Keratinocyte (primary cell): ENCODE results near the gene NOD1. TPM values are rescaled to one million over a fixed set of nuclear protein-coding genes. Genes with fewer than 3 reads are reported as not detected.

Experiments used
- DNase-seq: peaks from one replicate; pipeline ENCODE4 v3.0.0-alpha.2; 2011; ENCODE audit warnings: low read depth, missing footprints, low spot score
- FAIRE-seq: peaks from 2 replicates; lab custom pipeline; 2011; peaks lifted over from hg19 to GRCh38; lab: Jason Lieb, UNC
- H2AFZ ChIP-seq: 2 replicates; pipeline ENCODE4 v1.6.0; 2012; ENCODE audit warnings: low read length, control low read depth, inconsistent platforms; ENCODE audit not compliant: control insufficient read depth
- H3K27ac ChIP-seq: 2 replicates; pipeline ENCODE4 v1.5.1; 2011; ENCODE audit warnings: low read length; ENCODE audit not compliant: control insufficient read depth, insufficient read depth
- H3K27me3 ChIP-seq: 3 replicates; pipeline ENCODE4 v1.6.0; 2011; ENCODE audit warnings: low read length; ENCODE audit not compliant: control insufficient read depth, insufficient read depth; ENCODE audit errors: extremely low read depth
- H3K36me3 ChIP-seq, 2 experiments: 2 replicates in 1 of 2; 3 replicates in 1 of 2; pipeline ENCODE4 v1.5.1; 2011; ENCODE audit warnings: low read length in 2 of 2, mild to moderate bottlenecking in 1 of 2; ENCODE audit not compliant: control insufficient read depth in 2 of 2, insufficient read depth in 2 of 2; ENCODE audit errors: extremely low read depth in 1 of 2
- H3K4me1 ChIP-seq: 3 replicates; pipeline ENCODE4 v1.5.1; 2011; ENCODE audit warnings: low read length; ENCODE audit not compliant: control insufficient read depth, insufficient read depth; ENCODE audit errors: extremely low read depth
- H3K4me2 ChIP-seq: 3 replicates; pipeline ENCODE4 v1.6.0; 2011; ENCODE audit warnings: low read depth, low read length; ENCODE audit not compliant: control insufficient read depth, insufficient read depth; ENCODE audit errors: extremely low read depth
- H3K4me3 ChIP-seq, 3 experiments: fragments of 200-600 bp in 1 of 3; sonication (generic) in 1 of 3; 2 replicates in 2 of 3; 3 replicates in 1 of 3; pipeline ENCODE4 v1.5.1; 2011 to 2016; ENCODE audit warnings: low read length in 3 of 3, mild to moderate bottlenecking in 3 of 3, control low read depth in 2 of 3, inconsistent platforms in 1 of 3, low read depth in 1 of 3, mixed read lengths in 1 of 3, mixed run types in 1 of 3, moderate library complexity in 1 of 3; ENCODE audit not compliant: control insufficient read depth in 2 of 3, insufficient read depth in 2 of 3; ENCODE audit errors: extremely low read depth in 1 of 3
- H3K79me2 ChIP-seq: 2 replicates; pipeline ENCODE4 v1.6.0; 2012; ENCODE audit warnings: low read length; ENCODE audit not compliant: control insufficient read depth, insufficient read depth
- H3K9ac ChIP-seq: 3 replicates; pipeline ENCODE4 v1.6.0; 2011; ENCODE audit warnings: low read length; ENCODE audit not compliant: control insufficient read depth, insufficient read depth; ENCODE audit errors: extremely low read depth
- H3K9me1 ChIP-seq: 3 replicates; pipeline ENCODE4 v1.6.0; 2011; ENCODE audit warnings: low read length; ENCODE audit not compliant: control insufficient read depth, insufficient read depth; ENCODE audit errors: extremely low read depth
- H3K9me3 ChIP-seq: 2 replicates; pipeline ENCODE4 v1.5.1; 2012; ENCODE audit warnings: low read depth, low read length; ENCODE audit not compliant: control insufficient read depth
- H4K20me1 ChIP-seq: 3 replicates; pipeline ENCODE4 v1.6.0; 2011; ENCODE audit warnings: low read length; ENCODE audit not compliant: control insufficient read depth, insufficient read depth; ENCODE audit errors: extremely low read depth
- CTCF ChIP-seq, 3 experiments: IDR thresholded peaks in 1 of 3; conservative IDR thresholded peaks in 1 of 3; optimal IDR thresholded peaks in 1 of 3; 2 replicates in 2 of 3; 3 replicates in 1 of 3; pipeline versions ENCODE3 to v1.5.1; 2011; ENCODE audit warnings: low read length in 3 of 3, mild to moderate bottlenecking in 3 of 3, moderate library complexity in 2 of 3, control low read depth in 1 of 3, inconsistent platforms in 1 of 3; ENCODE audit not compliant: insufficient read depth in 2 of 3; ENCODE audit errors: extremely low read depth in 1 of 3
- EZH2 ChIP-seq: IDR thresholded peaks from one replicate; pipeline ENCODE4 v1.6.1; 2012; ENCODE audit warnings: inconsistent platforms, mild to moderate bottlenecking, low read length, moderate library complexity
- dilution Hi-C: fragments of 300-500 bp; cut with MboI; formaldehyde crosslinking; loops from one replicate; pipeline ENCODE4 v1.7.0; 2020; ENCODE audit warnings: low sequenced_read_pairs; ENCODE audit not compliant: extremely low pct_ligation_motif_present
- polyA plus RNA-seq, 5 experiments: library from polyadenylated mRNA; depleted of rRNA in 3 of 5; stranded (reverse) in 3 of 5; stranded (forward) in 1 of 5; unstranded in 1 of 5; fragments of >200 nt; gene quantifications; 1 replicate in 1 of 5; 2 replicates in 3 of 5; 3 replicates in 1 of 5; pipeline versions ENCODE4 v1.2.1 to v1.2.3, GENCODE V29; 2011 to 2012; ENCODE audit warnings: missing spikeins in 2 of 5, low read depth in 1 of 5, low replicate concordance in 1 of 5

NOD1 gene
- polyA plus RNA-seq, 1 donor (not counting 4 experiments of a cell fraction or from before 2014, with no cell fraction given): 4.3 TPM

DNA sequence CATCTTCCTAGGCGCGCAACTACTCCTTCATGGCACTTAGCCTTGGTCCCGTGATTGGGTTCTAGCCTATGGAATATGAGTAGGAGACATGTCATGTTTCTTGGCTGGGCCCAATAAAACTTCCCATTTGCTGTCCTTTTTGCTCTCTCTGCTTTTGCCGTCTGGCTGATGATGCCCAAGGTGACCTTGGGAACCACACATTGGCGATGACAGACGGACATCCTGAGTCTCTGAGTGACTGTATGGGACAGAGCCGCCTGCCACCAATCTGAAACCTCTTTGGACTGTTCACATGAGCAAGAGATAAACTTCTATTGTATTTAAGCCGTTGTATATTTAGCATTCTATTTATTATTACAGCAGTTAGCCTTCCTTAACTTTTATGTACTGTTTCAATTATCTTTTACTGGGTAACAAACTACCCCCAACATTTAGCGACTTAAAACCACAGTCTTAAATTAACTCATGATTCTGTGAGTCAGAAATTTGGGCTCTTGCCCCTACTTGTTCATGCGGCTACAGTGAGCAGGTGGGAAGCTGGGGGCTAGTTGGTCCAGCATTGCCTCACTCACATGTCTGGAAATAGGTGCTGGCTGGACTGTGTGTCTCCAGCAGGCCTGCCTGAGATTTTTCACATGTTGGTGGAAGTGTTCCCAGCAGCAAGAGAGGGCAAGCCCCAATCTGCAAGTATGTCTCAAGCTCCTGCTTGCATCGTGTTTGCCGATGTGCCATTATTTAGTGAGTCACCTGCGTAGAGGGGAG is 71.7 kb downstream of the NOD1 start:
- H3K27me3 ChIP-seq: no peaks in the 10 kb centered on the region
- H4K20me1 ChIP-seq: no peaks in the 10 kb centered on the region
- peak overlapping the region; percentile 81 for H3K27ac ChIP-seq
- peak overlapping the region; percentile 35 for H3K9ac ChIP-seq
- H3K9me1 ChIP-seq: no peaks in the 10 kb centered on the region
- DNase-seq: peak; percentile 99
- no peak for TF ChIP-seq CTCF (optimal IDR thresholded peaks at IDR 0.05 in 1 of 3, IDR thresholded peaks at IDR 0.05 in 1 of 3, conservative IDR thresholded peaks at IDR 0.05 in 1 of 3; ENCODE audit: extremely low read depth in 1 of 3, insufficient read depth in 2 of 3, low read length in 3 of 3)
- TF ChIP-seq EZH2: no peak
- dilution Hi-C loops: no loop called here
- FAIRE-seq: peak; percentile 100
- H3K4me3 ChIP-seq: no peak overlapping the region
- no peaks in the 10 kb centered on the region for H3K79me2 ChIP-seq
- H2AFZ ChIP-seq: no peak overlapping the region
- H3K9me3 ChIP-seq: no peaks in the 10 kb centered on the region
- peaks cover 30% of the 10 kb centered on the region for H3K4me1 ChIP-seq
- no peaks in the 10 kb centered on the region for H3K36me3 ChIP-seq
- peak overlapping the region; percentile 56 for H3K4me2 ChIP-seq

- Histone ChIP-seq H3K4me2 (no peak overlapping the region), H3K79me2 (no peaks in the 10 kb centered on the region), H3K4me3 (no peak overlapping the region), H3K9ac (no peak overlapping the region), H3K36me3 (no peaks in the 10 kb centered on the region), H3K9me3 (no peaks in the 10 kb centered on the region), H3K9me1 (no peaks in the 10 kb centered on the region), H3K27ac (no peak overlapping the region), H3K27me3 (no peaks in the 10 kb centered on the region), H2AFZ (no peak overlapping the region), H4K20me1 (no peaks in the 10 kb centered on the region), H3K4me1 (peaks cover 30% of the 10 kb centered on the region)
- DNase-seq: no peak
- dilution Hi-C loops: no loop called here
- no peak for FAIRE-seq
- TF ChIP-seq EZH2 (no peak), CTCF (optimal IDR thresholded peaks at IDR 0.05 in 1 of 3, IDR thresholded peaks at IDR 0.05 in 1 of 3, conservative IDR thresholded peaks at IDR 0.05 in 1 of 3; ENCODE audit: extremely low read depth in 1 of 3, insufficient read depth in 2 of 3, low read length in 3 of 3) (no peak)
Measured at GRCh38 chr7:30405179-30405578, 73.4 kb downstream of the NOD1 start.
